Aorta (tissue), 5 donors: ENCODE measurements around the gene SUCO. TPM values are rescaled to one million over a fixed set of nuclear protein-coding genes. Genes with fewer than 3 reads are reported as not detected.

Source experiments
- ATAC-seq: fragments of 200-7000 bp; cut with Tn5 transposase; one replicate; pipeline ENCODE4 v1.9.1; 2022; ENCODE audit warnings: moderate library complexity; ENCODE audit not compliant: low FRiP score
- DNase-seq, 2 donors: peaks; one replicate each; pipeline ENCODE4 v3.0.0-alpha.2; 2020
- H3K27ac ChIP-seq, 2 donors: one replicate each; pipeline ENCODE4 v1.5.1; 2013; ENCODE audit warnings: low read length in 2 of 2, mild to moderate bottlenecking in 2 of 2, moderate library complexity in 2 of 2, control low read depth in 1 of 2, inconsistent platforms in 1 of 2, low read depth in 1 of 2
- H3K27me3 ChIP-seq, 2 donors: one replicate each; pipeline ENCODE4 v1.6.1; 2013; ENCODE audit warnings: control low read depth in 1 of 2, low read length in 1 of 2, mild to moderate bottlenecking in 1 of 2, moderate library complexity in 1 of 2; ENCODE audit not compliant: insufficient read depth in 2 of 2, control insufficient read depth in 1 of 2
- H3K36me3 ChIP-seq, 2 donors: one replicate each; pipeline ENCODE4 v1.6.1; 2013; ENCODE audit warnings: control low read depth in 1 of 2, low read length in 1 of 2, mild to moderate bottlenecking in 1 of 2; ENCODE audit not compliant: insufficient read depth in 2 of 2, control insufficient read depth in 1 of 2
- H3K4me1 ChIP-seq, 2 donors: one replicate each; pipeline ENCODE4 v1.6.1; 2013; ENCODE audit warnings: low read length in 2 of 2, control low read depth in 1 of 2, mild to moderate bottlenecking in 1 of 2, moderate library complexity in 1 of 2; ENCODE audit not compliant: insufficient read depth in 2 of 2, control insufficient read depth in 1 of 2
- H3K4me3 ChIP-seq, 2 donors: one replicate each; pipeline ENCODE4 v1.5.1; 2013; ENCODE audit warnings: low read length in 2 of 2, control low read depth in 1 of 2, mild to moderate bottlenecking in 1 of 2
- H3K9me3 ChIP-seq: one replicate; pipeline ENCODE4 v1.6.1; 2013; ENCODE audit warnings: mild to moderate bottlenecking, low read length; ENCODE audit not compliant: control insufficient read depth
- WGBS, 2 donors: extraction: QIAGEN DNeasy Blood & Tissue Kit; methylation state at CpG; one replicate each; pipeline ENCODE4 v1.1.7; 2013; 5-methylcytosine and 5-hydroxymethylcytosine counted together
- intact Hi-C, 2 donors: fragments of 100-400 bp; cut with DNase I; formaldehyde crosslinking; loops; one replicate each; pipeline versions ENCODE4 v1.14.2 to v1.15.0; 2022
- polyA plus RNA-seq, 2 donors: library from polyadenylated mRNA; stranded (reverse); fragments of 200-250 nt; gene quantifications; one replicate each; pipeline ENCODE4 v1.2.3, GENCODE V29; 2013
- total RNA-seq, 2 donors: library from RNA; stranded (reverse); fragmentation: NEBNext Ultra II Directional; extraction: Animal tissue kit (Norgen Biotek cat#: 25700); gene quantifications; one replicate each; pipeline ENCODE4 v1.2.1, GENCODE V29; 2021
- donor health status: healthy with polysubstance abuse.
- donor health status: Bipolar disorder and iron deficiency.
- donor health status: DM: no; HTN: no; CAD: no.
- donor health status: DM: no; HTN: no; CAD: no.
- donor health status: DM: yes; HTN: yes; CAD: no.

SUCO gene
- total and polyA plus RNA-seq, 4 donors = 7.4 to 37.7 (median 22.9) TPM

GRCh38 chr1:172658871-172659453 lies 126.0 kb downstream of the SUCO start, which contains the start of gene FASLG:
Gene FASLG (plus strand): TSS chr1:172659103. CDS start chr1:172659202, 99 bp downstream.
- no peaks in the 10 kb centered on the region for H3K27me3 ChIP-seq
- no peaks in the 10 kb centered on the region for H3K36me3 ChIP-seq
- H3K4me3 ChIP-seq = no peak within 1 kb of the TSS
- intact Hi-C loops = no loop called here
- DNase-seq (peak in 1 of 2 donors; percentile 77), ATAC-seq (peak; percentile 36)
- no peaks in the 10 kb centered on the region for H3K4me1 ChIP-seq
- peaks cover 3% of the 10 kb centered on the region for H3K9me3 ChIP-seq
- WGBS, 2 donors = 84 to 92% methylated on average over 11 of the region's 11 CpGs
- no peak within 1 kb of the TSS for H3K27ac ChIP-seq

GRCh38 chr1:172661107-172661506 lies 128.2 kb downstream of the SUCO start:
- H3K4me3 ChIP-seq = no peak overlapping the region
- H3K4me1 ChIP-seq = no peaks in the 10 kb centered on the region
- intact Hi-C loops = no loop called here
- peaks cover 3% of the 10 kb centered on the region for H3K9me3 ChIP-seq
- H3K27ac ChIP-seq = no peak overlapping the region
- no peaks in the 10 kb centered on the region for H3K27me3 ChIP-seq
- DNase-seq = no peak
- ATAC-seq = no peak
- WGBS, 2 donors = 67 to 68% methylated on average over 3 of the region's 3 CpGs
- no peaks in the 10 kb centered on the region for H3K36me3 ChIP-seq

Other genes starting within 250 kb of the SUCO start
- gene C1orf105, start 112.5 kb upstream of the SUCO start, total RNA-seq = not detected
- not detected for gene C1orf105, start 112.5 kb upstream of the SUCO start, polyA plus RNA-seq
- gene PIGC, start 89.1 kb upstream of the SUCO start, total RNA-seq = 10 to 100 TPM; 18.0 to 22.9 TPM
- gene PIGC, start 89.1 kb upstream of the SUCO start, polyA plus RNA-seq = 10 to 100 TPM; 24.2 to 27.2 TPM
- under 1 TPM in 1 of 2 donors, not detected in 1; 0.33 TPM for gene FASLG, start 126.0 kb downstream of the SUCO start, total RNA-seq
- gene FASLG, start 126.0 kb downstream of the SUCO start, polyA plus RNA-seq = not detected